Fibroblast of pulmonary artery (primary cell): ENCODE measurements around the gene GEMIN7.
A peak's percentile ranks its signal among the peaks of the same experiment; 100 is the strongest.

Experiments
- DNase-seq: peaks from one replicate; pipeline ENCODE4 v3.0.0-alpha.2; 2010; ENCODE audit warnings: low read depth
- H3K4me3 ChIP-seq: replicated peaks from 2 replicates; pipeline ENCODE4 v1.5.1; 2011; ENCODE audit warnings: low read depth, mild to moderate bottlenecking, control low read depth, low read length, moderate library complexity
- CTCF ChIP-seq: IDR thresholded peaks from 2 replicates; pipeline ENCODE4 v1.5.1; 2011; ENCODE audit warnings: mild to moderate bottlenecking, control low read depth, low read length, inconsistent platforms; ENCODE audit errors: missing control alignments

GEMIN7 gene

GRCh38 chr19:45070861-45071544 lies 8.1 kb upstream of the GEMIN7 start:
- DNase-seq: no peak
- no peak overlapping the region for H3K4me3 ChIP-seq
- TF ChIP-seq CTCF: no peak

- no peak for TF ChIP-seq CTCF
- H3K4me3 ChIP-seq: no peak overlapping the region
- DNase-seq: no peak
Observed at GRCh38 chr19:45071545-45071938, 7.5 kb upstream of the GEMIN7 start.

- DNase-seq: no peak
- H3K4me3 ChIP-seq: no peak overlapping the region
- no peak for TF ChIP-seq CTCF
Observed at GRCh38 chr19:45071969-45072790, 6.9 kb upstream of the GEMIN7 start.

GRCh38 chr19:45074744-45075300 lies 4.2 kb upstream of the GEMIN7 start:
- H3K4me3 ChIP-seq: no peak overlapping the region
- no peak for DNase-seq
- no peak for TF ChIP-seq CTCF

GRCh38 chr19:45075301-45076028 lies 3.6 kb upstream of the GEMIN7 start:
- H3K4me3 ChIP-seq: peak overlapping the region; percentile 48
- no peak for TF ChIP-seq CTCF
- no peak for DNase-seq

- TF ChIP-seq CTCF: no peak
- peak; percentile 27 for DNase-seq
- peak within 1 kb of the TSS; percentile 48 for H3K4me3 ChIP-seq
Observed at GRCh38 chr19:45076029-45076850, 2.8 kb upstream of the GEMIN7 start, which contains the start of gene ZNF296. Gene ZNF296 (minus strand): TSS chr19:45076478. CDS start chr19:45076373, 105 bp downstream.
